HCT116 (cell line): Measurements from ENCODE around the gene DET1. TPM values are rescaled to one million over a fixed set of nuclear protein-coding genes. Genes with fewer than 3 reads are reported as not detected.

Experiments
- ATAC-seq: fragments of 200-7000 bp; cut with Tn5 transposase; 2 replicates; pipeline ENCODE4 v1.9.1; 2020; ENCODE audit warnings: mild to moderate bottlenecking, moderate library complexity
- BruUV-seq: library from RNA; stranded (reverse); fragments of 400-500 nt; replicated peaks from 2 replicates; lab custom pipeline; 2021; lab: Mats Ljungman, UMichigan
- CTCF ChIA-PET: fragments of 300-600 bp; sonication (Branson Sonifier 250); formaldehyde crosslinking; loops from one replicate; lab custom pipeline; 2021; ENCODE audit warnings: antibody characterized with exemption; lab: Charles Lee
- POLR2A ChIA-PET: fragments of 300-600, 350-600 bp; sonication (Branson Sonifier 250); formaldehyde crosslinking; loops from one replicate; lab custom pipeline; 2021; ENCODE audit warnings: antibody characterized with exemption; lab: Charles Lee
- RAD21 ChIA-PET, 2 experiments: fragments of 300-600 bp; sonication (Branson Sonifier 250); formaldehyde crosslinking; loops; one replicate each; lab custom pipeline; 2023; ENCODE audit warnings: low total read pairs in 2 of 2; ENCODE audit not compliant: uncharacterized antibody in 2 of 2, unreplicated experiment in 2 of 2, low non-redundant PET in 1 of 2; lab: Charles Lee
- DNase-seq: peaks from one replicate; pipeline ENCODE4 v3.0.0-alpha.2; 2010; ENCODE audit warnings: low read depth, low spot score
- H2AFZ ChIP-seq: fragments of 200-600 bp; shearing (Covaris generic), sonication (generic); 2 replicates; pipeline ENCODE4 v1.6.1; 2017; ENCODE audit warnings: low read depth, mixed run types, mixed read lengths, antibody characterized with exemption, low read length; ENCODE audit not compliant: poor library complexity, severe bottlenecking
- H3K27ac ChIP-seq: 2 replicates; pipeline ENCODE4 v1.5.1; 2012; ENCODE audit warnings: low read depth, low read length
- H3K27me3 ChIP-seq: fragments of 200-600 bp; sonication (generic); 2 replicates; pipeline ENCODE4 v1.6.1; 2016; ENCODE audit warnings: mixed run types, low read length, mixed read lengths; ENCODE audit not compliant: insufficient read depth
- H3K36me3 ChIP-seq, 2 experiments: fragments of 200-500 bp in 1 of 2; fragments of 200-600 bp in 1 of 2; sonication (Bioruptor generic) in 1 of 2; sonication (generic) in 1 of 2; 2 replicates each; pipeline versions ENCODE4 v1.5.1 to v1.6.1; 2014 to 2016; ENCODE audit warnings: low read length in 2 of 2, inconsistent platforms in 1 of 2, mixed read lengths in 1 of 2, mixed run types in 1 of 2; ENCODE audit not compliant: insufficient read depth in 2 of 2, control insufficient read depth in 1 of 2
- H3K4me1 ChIP-seq, 2 experiments: fragments of 200-600 bp in 1 of 2; sonication (generic) in 1 of 2; 2 replicates each; pipeline versions ENCODE4 v1.5.1 to v1.6.1; 2012 to 2017; ENCODE audit warnings: low read length in 2 of 2, inconsistent platforms in 1 of 2, mild to moderate bottlenecking in 1 of 2, mixed read lengths in 1 of 2, mixed run types in 1 of 2, moderate library complexity in 1 of 2; ENCODE audit not compliant: insufficient read depth in 2 of 2, control insufficient read depth in 1 of 2
- H3K4me2 ChIP-seq: fragments of 200-600 bp; sonication (generic); 2 replicates; pipeline ENCODE4 v1.6.1; 2017; ENCODE audit warnings: mixed run types, low read length, mixed read lengths
- H3K4me3 ChIP-seq, 2 experiments: fragments of 200-600 bp in 1 of 2; sonication (generic) in 1 of 2; replicated peaks in 1 of 2; 2 replicates each; pipeline ENCODE4 v1.5.1; 2011 to 2016; ENCODE audit warnings: low read length in 2 of 2, control low read depth in 1 of 2, low read depth in 1 of 2, mild to moderate bottlenecking in 1 of 2, mixed read lengths in 1 of 2, mixed run types in 1 of 2
- H3K79me2 ChIP-seq: fragments of 200-600 bp; sonication (generic); 2 replicates; pipeline ENCODE4 v1.6.1; 2017; ENCODE audit warnings: mild to moderate bottlenecking, mixed run types, low read length, moderate library complexity, mixed read lengths; ENCODE audit not compliant: insufficient read depth
- H3K9ac ChIP-seq: fragments of 200-600 bp; sonication (generic); 2 replicates; pipeline ENCODE4 v1.6.1; 2016; ENCODE audit warnings: low read length, mixed read lengths
- H3K9me2 ChIP-seq: fragments of 200-600 bp; sonication (generic), shearing (Covaris generic); 2 replicates; pipeline ENCODE4 v1.6.1; 2017; ENCODE audit warnings: mixed run types, mild to moderate bottlenecking, moderate library complexity; ENCODE audit not compliant: insufficient read depth
- H3K9me3 ChIP-seq, 2 experiments: fragments of 200-500 bp in 1 of 2; fragments of 200-600 bp in 1 of 2; sonication (Bioruptor generic) in 1 of 2; sonication (generic) in 1 of 2; 2 replicates each; pipeline ENCODE4 v1.6.1; 2014 to 2017; ENCODE audit warnings: low read length in 2 of 2, mixed read lengths in 2 of 2, inconsistent platforms in 1 of 2, low read depth in 1 of 2, mild to moderate bottlenecking in 1 of 2, mixed run types in 1 of 2, moderate library complexity in 1 of 2; ENCODE audit not compliant: control insufficient read depth in 1 of 2, insufficient read depth in 1 of 2
- H4K20me1 ChIP-seq: fragments of 200-600 bp; sonication (generic), shearing (Covaris generic); 2 replicates; pipeline ENCODE4 v1.6.1; 2017; ENCODE audit warnings: mixed run types, mild to moderate bottlenecking, moderate library complexity; ENCODE audit not compliant: insufficient read depth
- CBX3 ChIP-seq: IDR thresholded peaks from 2 replicates; pipeline ENCODE4 v1.6.1; 2012; ENCODE audit warnings: low read depth
- CEBPB ChIP-seq: IDR thresholded peaks from 2 replicates; pipeline ENCODE4 v1.6.1; 2012; ENCODE audit warnings: low read depth
- EGR1 ChIP-seq: IDR thresholded peaks from 2 replicates; pipeline ENCODE4 v1.6.1; 2012; ENCODE audit warnings: low read depth
- ELF1 ChIP-seq: IDR thresholded peaks from 2 replicates; pipeline ENCODE4 v1.6.1; 2012; ENCODE audit warnings: low read depth, borderline replicate concordance
- EZH2 ChIP-seq: fragments of 200-600 bp; sonication (generic); IDR thresholded peaks from 2 replicates; pipeline ENCODE4 v1.6.1; 2017; ENCODE audit warnings: antibody characterized with exemption, mixed run types
- EZH2phosphoT487 ChIP-seq: fragments of 200-600 bp; IDR thresholded peaks from 2 replicates; pipeline ENCODE4 v1.6.1; 2018; ENCODE audit warnings: antibody characterized with exemption, borderline replicate concordance
- FOSL1 ChIP-seq: IDR thresholded peaks from 2 replicates; pipeline ENCODE4 v1.6.1; 2012; ENCODE audit warnings: low read depth
- JUND ChIP-seq: IDR thresholded peaks from 2 replicates; pipeline ENCODE4 v1.6.1; 2012
- MAX ChIP-seq: IDR thresholded peaks from 2 replicates; pipeline ENCODE4 v1.6.1; 2012
- POLR2A ChIP-seq: IDR thresholded peaks from 2 replicates; pipeline ENCODE4 v1.7.0; 2011; ENCODE audit warnings: borderline replicate concordance; ENCODE audit not compliant: insufficient read depth, insufficient read length; ENCODE audit errors: extremely low read depth
- RAD21 ChIP-seq: IDR thresholded peaks from 2 replicates; pipeline ENCODE4 v1.6.1; 2012; ENCODE audit warnings: low read depth, mild to moderate bottlenecking
- SIN3A ChIP-seq: IDR thresholded peaks from 2 replicates; pipeline ENCODE4 v1.6.1; 2012; ENCODE audit warnings: low read depth
- SP1 ChIP-seq: IDR thresholded peaks from 2 replicates; pipeline ENCODE4 v1.6.1; 2012; ENCODE audit warnings: low read depth
- SRF ChIP-seq: IDR thresholded peaks from 2 replicates; pipeline ENCODE4 v1.6.1; 2012; ENCODE audit warnings: low read depth
- TCF7L2 ChIP-seq: IDR thresholded peaks from 2 replicates; pipeline ENCODE4 v1.7.0; 2011; ENCODE audit warnings: borderline replicate concordance, inconsistent platforms; ENCODE audit not compliant: insufficient read depth, insufficient read length; ENCODE audit errors: extremely low read depth
- YY1 ChIP-seq: IDR thresholded peaks from 2 replicates; pipeline ENCODE4 v1.6.1; 2011; ENCODE audit warnings: low read length, low read depth, moderate library complexity, mild to moderate bottlenecking; ENCODE audit not compliant: insufficient replicate concordance; ENCODE audit errors: extremely low read depth
- ZFX ChIP-seq: fragments of 450-650 bp; IDR thresholded peaks from 2 replicates; pipeline ENCODE4 v1.6.1; 2017
- ZNF274 ChIP-seq: fragments of 200-500 bp; sonication (Bioruptor generic); IDR thresholded peaks from 2 replicates; pipeline ENCODE4 v1.6.1; 2014; ENCODE audit warnings: mild to moderate bottlenecking, low read depth, low read length, inconsistent platforms
- intact Hi-C: fragments of 100-400 bp; cut with micrococcal nuclease; formaldehyde crosslinking; loops from 2 replicates; pipeline ENCODE4 v1.10.0; 2022
- total RNA-seq: library from RNA; stranded (reverse); gene quantifications from one replicate; pipeline ENCODE4 v1.2.1, GENCODE V29; 2021; ENCODE audit not compliant: unreplicated experiment
- TF ChIP-seq, protein P1 (sequence below): IDR thresholded peaks from 2 replicates; pipeline ENCODE4 v1.6.1; 2011; ENCODE audit warnings: mild to moderate bottlenecking, low read length, moderate library complexity; ENCODE audit not compliant: insufficient replicate concordance; ENCODE audit errors: extremely low read depth
- TF ChIP-seq, protein P2 (sequence below): IDR thresholded peaks from 2 replicates; pipeline ENCODE4 v1.6.1; 2012

DET1 gene
- total RNA-seq, 1 experiment from 2014 or later, result 2.5 TPM

- no peaks in the 10 kb centered on the region for H3K27me3 ChIP-seq
- no peak overlapping the region for H2AFZ ChIP-seq
- CTCF ChIA-PET, result no interaction called here
- intact Hi-C loops, result no loop called here
- no peaks in the 10 kb centered on the region for H3K4me1 ChIP-seq
- H3K36me3 ChIP-seq, result 0 out of 4 replicates have a peak, but pooled peaks cover 0 to 2% of the 10 kb centered on the region in 2 experiments
- H3K4me2 ChIP-seq, result no peak overlapping the region
- no peak for ATAC-seq
- RAD21 ChIA-PET, result no interaction called here
- POLR2A ChIA-PET, result no interaction called here
- no TSS peak for BruUV-seq
- no peak overlapping the region for H3K4me3 ChIP-seq
- no peak for DNase-seq
- no peak overlapping the region for H3K9ac ChIP-seq
- no peaks in the 10 kb centered on the region for H4K20me1 ChIP-seq
- no peaks in the 10 kb centered on the region for H3K79me2 ChIP-seq
- TF ChIP-seq SP1 (no peak), TCF7L2 (no peak), JUND (no peak), SRF (no peak), EZH2phosphoT487 (no peak), YY1 (no peak), MAX (no peak), POLR2A (no peak), EZH2 (no peak), SIN3A (no peak), CEBPB (no peak), CBX3 (no peak), EGR1 (no peak), ELF1 (no peak), ZFX (no peak), RAD21 (no peak), FOSL1 (no peak), ZNF274 (no peak)
- TF ChIP-seq, protein P1, sequence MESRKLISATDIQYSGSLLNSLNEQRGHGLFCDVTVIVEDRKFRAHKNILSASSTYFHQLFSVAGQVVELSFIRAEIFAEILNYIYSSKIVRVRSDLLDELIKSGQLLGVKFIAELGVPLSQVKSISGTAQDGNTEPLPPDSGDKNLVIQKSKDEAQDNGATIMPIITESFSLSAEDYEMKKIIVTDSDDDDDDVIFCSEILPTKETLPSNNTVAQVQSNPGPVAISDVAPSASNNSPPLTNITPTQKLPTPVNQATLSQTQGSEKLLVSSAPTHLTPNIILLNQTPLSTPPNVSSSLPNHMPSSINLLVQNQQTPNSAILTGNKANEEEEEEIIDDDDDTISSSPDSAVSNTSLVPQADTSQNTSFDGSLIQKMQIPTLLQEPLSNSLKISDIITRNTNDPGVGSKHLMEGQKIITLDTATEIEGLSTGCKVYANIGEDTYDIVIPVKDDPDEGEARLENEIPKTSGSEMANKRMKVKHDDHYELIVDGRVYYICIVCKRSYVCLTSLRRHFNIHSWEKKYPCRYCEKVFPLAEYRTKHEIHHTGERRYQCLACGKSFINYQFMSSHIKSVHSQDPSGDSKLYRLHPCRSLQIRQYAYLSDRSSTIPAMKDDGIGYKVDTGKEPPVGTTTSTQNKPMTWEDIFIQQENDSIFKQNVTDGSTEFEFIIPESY, result no peak
- TF ChIP-seq, protein P2, sequence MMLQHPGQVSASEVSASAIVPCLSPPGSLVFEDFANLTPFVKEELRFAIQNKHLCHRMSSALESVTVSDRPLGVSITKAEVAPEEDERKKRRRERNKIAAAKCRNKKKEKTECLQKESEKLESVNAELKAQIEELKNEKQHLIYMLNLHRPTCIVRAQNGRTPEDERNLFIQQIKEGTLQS, result no peak
- TF ChIP-seq, all 23 proteins: peak for 0
- Histone ChIP-seq H3K9me3 (no peaks in the 10 kb centered on the region), H3K27ac (no peak overlapping the region), H3K9me2 (no peaks in the 10 kb centered on the region)
Observed at GRCh38 chr15:88533376-88533775, 13.1 kb downstream of the DET1 start.
